DND-41 (cell line): Measurements from ENCODE around the gene VTCN1.

Experiments
- ATAC-seq: fragments of 200-7000 bp; cut with Tn5 transposase; 3 replicates; pipeline ENCODE4 v1.9.1; 2021; ENCODE audit warnings: low read depth; ENCODE audit not compliant: insufficient read depth
- DNase-seq: peaks from one replicate; pipeline ENCODE4 v3.0.0-alpha.2; 2020
- H2AFZ ChIP-seq: 2 replicates; pipeline ENCODE4 v1.6.0; 2012; ENCODE audit warnings: low read depth, low read length
- H3K27ac ChIP-seq: 2 replicates; pipeline ENCODE4 v1.5.1; 2012; ENCODE audit warnings: low read length, inconsistent platforms
- H3K27me3 ChIP-seq: fragments of 200-600 bp; sonication (generic); 2 replicates; pipeline ENCODE4 v1.6.0; 2012; ENCODE audit warnings: low read length, mild to moderate bottlenecking, inconsistent platforms; ENCODE audit not compliant: insufficient read depth, poor library complexity
- H3K36me3 ChIP-seq: 2 replicates; pipeline ENCODE4 v1.5.1; 2012; ENCODE audit warnings: low read length, inconsistent platforms; ENCODE audit not compliant: insufficient read depth
- H3K4me1 ChIP-seq: 2 replicates; pipeline ENCODE4 v1.5.1; 2012; ENCODE audit warnings: mild to moderate bottlenecking, low read length; ENCODE audit not compliant: insufficient read depth
- H3K4me2 ChIP-seq: 2 replicates; pipeline ENCODE4 v1.6.0; 2012; ENCODE audit warnings: mild to moderate bottlenecking, moderate library complexity, low read length, inconsistent platforms; ENCODE audit not compliant: insufficient read depth
- H3K4me3 ChIP-seq, 2 experiments: fragments of 200-600 bp in 1 of 2; shearing (Covaris generic) in 1 of 2; 2 replicates each; pipeline ENCODE4 v1.5.1; 2012 to 2016; ENCODE audit warnings: inconsistent platforms in 2 of 2, low read length in 2 of 2, mild to moderate bottlenecking in 2 of 2, low read depth in 1 of 2, moderate library complexity in 1 of 2
- H3K79me2 ChIP-seq: 2 replicates; pipeline ENCODE4 v1.6.0; 2012; ENCODE audit warnings: low read length, inconsistent platforms; ENCODE audit not compliant: insufficient read depth
- H3K9ac ChIP-seq: 2 replicates; pipeline ENCODE4 v1.6.0; 2012; ENCODE audit warnings: low read depth, mild to moderate bottlenecking, inconsistent platforms, low read length, moderate library complexity
- H3K9me3 ChIP-seq: 2 replicates; pipeline ENCODE4 v1.5.1; 2012; ENCODE audit warnings: low read length, moderate library complexity, mild to moderate bottlenecking, inconsistent platforms; ENCODE audit not compliant: insufficient read depth, severe bottlenecking
- H4K20me1 ChIP-seq: 2 replicates; pipeline ENCODE4 v1.6.0; 2012; ENCODE audit warnings: low read length; ENCODE audit not compliant: insufficient read depth
- EZH2 ChIP-seq: IDR thresholded peaks from 3 replicates; pipeline ENCODE4 v1.6.1; 2012; ENCODE audit warnings: borderline replicate concordance, low read depth, mild to moderate bottlenecking, moderate library complexity, low read length, inconsistent platforms; ENCODE audit not compliant: severe bottlenecking
- TF ChIP-seq, protein P1 (sequence below): IDR thresholded peaks from 2 replicates; pipeline ENCODE4 v1.5.1; 2012; ENCODE audit warnings: borderline replicate concordance, low read length, moderate library complexity, mild to moderate bottlenecking; ENCODE audit not compliant: poor library complexity, severe bottlenecking; ENCODE audit errors: extremely low read depth

Gene VTCN1

DNA sequence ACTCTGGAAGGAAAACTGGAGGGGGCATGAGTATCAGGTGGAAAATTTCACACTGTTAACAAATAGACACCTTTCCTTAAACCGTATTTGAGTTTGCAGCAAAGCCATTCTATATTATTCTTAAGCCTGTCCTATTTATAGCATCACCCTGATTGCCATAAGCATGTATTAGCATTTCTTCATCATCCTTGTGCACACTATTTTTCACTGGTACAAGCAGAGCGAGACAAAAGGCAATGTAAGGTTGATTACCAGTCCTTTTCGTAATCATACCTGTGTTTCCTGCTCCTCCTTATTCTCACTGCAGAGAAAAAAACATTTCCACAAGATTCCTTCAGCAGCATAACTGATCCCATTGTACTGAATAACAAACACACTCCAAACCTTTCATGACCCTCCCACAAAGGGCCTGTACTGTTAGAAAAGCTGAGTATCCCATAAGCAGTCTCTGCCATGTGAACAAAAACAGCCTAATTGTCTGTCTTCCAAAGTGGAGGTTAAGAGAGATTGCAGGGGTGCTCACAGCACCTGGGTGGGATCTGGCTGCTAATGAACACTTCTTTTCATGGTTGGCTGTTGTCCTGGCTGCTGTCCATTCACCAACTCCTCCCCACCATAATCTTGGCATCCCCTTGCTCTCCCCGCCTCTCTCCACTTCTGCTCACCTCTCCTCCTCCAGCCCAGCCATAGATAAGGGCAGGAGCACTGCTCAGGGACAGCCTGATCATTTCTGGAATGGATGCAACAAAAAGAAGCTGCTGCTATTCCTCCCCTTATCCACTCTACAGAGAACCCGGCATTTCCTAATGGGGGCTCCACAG lies 30.4 kb downstream of the VTCN1 start:
- no peak for TF ChIP-seq EZH2
- TF ChIP-seq, protein P1, sequence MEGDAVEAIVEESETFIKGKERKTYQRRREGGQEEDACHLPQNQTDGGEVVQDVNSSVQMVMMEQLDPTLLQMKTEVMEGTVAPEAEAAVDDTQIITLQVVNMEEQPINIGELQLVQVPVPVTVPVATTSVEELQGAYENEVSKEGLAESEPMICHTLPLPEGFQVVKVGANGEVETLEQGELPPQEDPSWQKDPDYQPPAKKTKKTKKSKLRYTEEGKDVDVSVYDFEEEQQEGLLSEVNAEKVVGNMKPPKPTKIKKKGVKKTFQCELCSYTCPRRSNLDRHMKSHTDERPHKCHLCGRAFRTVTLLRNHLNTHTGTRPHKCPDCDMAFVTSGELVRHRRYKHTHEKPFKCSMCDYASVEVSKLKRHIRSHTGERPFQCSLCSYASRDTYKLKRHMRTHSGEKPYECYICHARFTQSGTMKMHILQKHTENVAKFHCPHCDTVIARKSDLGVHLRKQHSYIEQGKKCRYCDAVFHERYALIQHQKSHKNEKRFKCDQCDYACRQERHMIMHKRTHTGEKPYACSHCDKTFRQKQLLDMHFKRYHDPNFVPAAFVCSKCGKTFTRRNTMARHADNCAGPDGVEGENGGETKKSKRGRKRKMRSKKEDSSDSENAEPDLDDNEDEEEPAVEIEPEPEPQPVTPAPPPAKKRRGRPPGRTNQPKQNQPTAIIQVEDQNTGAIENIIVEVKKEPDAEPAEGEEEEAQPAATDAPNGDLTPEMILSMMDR = no peak
- H3K27me3 ChIP-seq = peaks cover 3% of the 10 kb centered on the region
- no peak overlapping the region for H3K27ac ChIP-seq

DNA sequence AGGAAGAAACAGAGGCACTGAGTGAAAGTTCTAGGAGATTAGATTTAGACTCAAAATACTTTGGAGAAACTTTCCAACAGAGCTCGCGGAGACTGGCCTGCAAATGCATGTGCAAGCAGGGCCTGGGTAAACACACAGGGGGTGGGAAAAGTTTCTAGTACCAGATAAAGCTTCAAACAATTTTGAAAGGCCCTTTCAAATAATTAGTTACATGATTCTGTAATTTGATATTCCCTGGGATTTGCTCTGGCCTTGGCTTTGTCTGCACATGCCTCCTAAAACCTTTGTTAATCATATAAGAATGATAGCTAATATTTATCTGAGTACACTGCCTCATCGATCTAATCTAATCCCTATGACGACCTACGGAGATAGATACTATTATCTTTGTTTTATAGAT lies 31.3 kb downstream of the VTCN1 start:
- ATAC-seq = no peak
- H3K36me3 ChIP-seq = no peaks in the 10 kb centered on the region
- H3K9ac ChIP-seq = no peak overlapping the region
- no peaks in the 10 kb centered on the region for H3K27me3 ChIP-seq
- TF ChIP-seq EZH2 = no peak
- TF ChIP-seq, protein P1 = no peak
- H2AFZ ChIP-seq = no peak overlapping the region
- H3K4me2 ChIP-seq = no peak overlapping the region
- H3K4me1 ChIP-seq = no peaks in the 10 kb centered on the region
- no peaks in the 10 kb centered on the region for H4K20me1 ChIP-seq
- no peak for DNase-seq
- no peaks in the 10 kb centered on the region for H3K79me2 ChIP-seq
- H3K4me3 ChIP-seq = no peak overlapping the region
- no peak overlapping the region for H3K27ac ChIP-seq
- H3K9me3 ChIP-seq = no peaks in the 10 kb centered on the region

More for the DNA sequence above, 30.4 kb downstream of the VTCN1 start:
- Histone ChIP-seq H2AFZ (no peak overlapping the region), H3K9me3 (no peaks in the 10 kb centered on the region), H4K20me1 (no peaks in the 10 kb centered on the region), H3K4me3 (no peak overlapping the region), H3K4me1 (no peaks in the 10 kb centered on the region), H3K4me2 (no peak overlapping the region), H3K79me2 (no peaks in the 10 kb centered on the region), H3K36me3 (no peaks in the 10 kb centered on the region), H3K9ac (no peak overlapping the region)
- DNase-seq (no peak), ATAC-seq (no peak)

DNA sequence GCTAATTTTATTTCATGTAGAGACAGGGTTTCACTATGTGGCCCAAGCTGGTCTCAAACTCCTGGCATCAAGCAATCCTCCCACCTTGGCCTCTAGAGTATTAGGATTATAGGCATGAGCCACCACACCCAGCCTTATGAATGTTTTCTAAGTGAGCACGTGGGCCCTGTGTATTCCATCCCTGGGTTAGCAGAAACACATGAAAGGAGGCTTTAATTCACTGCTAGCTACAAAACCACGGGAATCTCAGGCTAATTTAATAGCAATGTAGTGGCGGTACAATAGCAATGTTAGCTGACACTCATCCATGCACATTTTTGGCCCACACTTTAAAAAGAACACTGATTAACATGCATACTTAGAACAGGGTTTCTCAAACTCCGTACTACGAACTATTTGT lies 32.0 kb downstream of the VTCN1 start:
- no peaks in the 10 kb centered on the region for H4K20me1 ChIP-seq
- H3K9me3 ChIP-seq = no peaks in the 10 kb centered on the region
- H3K4me3 ChIP-seq = no peak overlapping the region
- H3K79me2 ChIP-seq = no peaks in the 10 kb centered on the region
- H2AFZ ChIP-seq = no peak overlapping the region
- no peaks in the 10 kb centered on the region for H3K4me1 ChIP-seq
- ATAC-seq (no peak), DNase-seq (no peak)
- no peaks in the 10 kb centered on the region for H3K36me3 ChIP-seq
- no peak for TF ChIP-seq EZH2
- TF ChIP-seq, protein P1 = no peak
- H3K4me2 ChIP-seq = no peak overlapping the region
- H3K27me3 ChIP-seq = no peaks in the 10 kb centered on the region
- no peak overlapping the region for H3K27ac ChIP-seq
- H3K9ac ChIP-seq = no peak overlapping the region
